HG03064 (cell line): Measurements from ENCODE around the gene PLCG2.
"Not testable (repeated sequence)": the region's sequence is repeated elsewhere in the genome, so short reads cannot be mapped to it uniquely, and the experiment has no call there.

Source experiments
- ATAC-seq: cut with Tn5 transposase; IDR thresholded peaks from one replicate; pipeline ENCODE4 v1.9.1; 2021; ENCODE audit warnings: low read depth; ENCODE audit not compliant: unreplicated experiment

Gene PLCG2

DNA sequence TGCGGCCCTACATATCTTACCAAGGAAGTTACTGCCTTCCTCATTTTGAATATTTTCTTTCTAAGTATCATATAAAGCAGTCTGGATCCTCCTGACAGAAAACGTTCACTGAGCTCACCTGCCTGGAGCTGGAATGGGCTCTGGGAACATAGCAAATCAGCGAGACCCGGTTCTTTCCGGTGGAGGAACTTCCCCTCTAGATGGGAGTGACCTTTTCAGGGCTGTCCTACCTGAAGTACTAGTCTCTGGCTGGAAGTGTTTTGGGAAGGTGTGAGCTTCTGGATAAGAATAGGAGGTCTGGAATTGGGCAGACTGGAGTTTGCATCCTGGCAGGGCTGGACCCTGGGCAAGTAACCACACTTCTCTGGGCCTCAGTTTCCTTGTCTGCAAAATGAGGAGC is 152.8 kb downstream of the PLCG2 start:
- ATAC-seq = no peak

DNA sequence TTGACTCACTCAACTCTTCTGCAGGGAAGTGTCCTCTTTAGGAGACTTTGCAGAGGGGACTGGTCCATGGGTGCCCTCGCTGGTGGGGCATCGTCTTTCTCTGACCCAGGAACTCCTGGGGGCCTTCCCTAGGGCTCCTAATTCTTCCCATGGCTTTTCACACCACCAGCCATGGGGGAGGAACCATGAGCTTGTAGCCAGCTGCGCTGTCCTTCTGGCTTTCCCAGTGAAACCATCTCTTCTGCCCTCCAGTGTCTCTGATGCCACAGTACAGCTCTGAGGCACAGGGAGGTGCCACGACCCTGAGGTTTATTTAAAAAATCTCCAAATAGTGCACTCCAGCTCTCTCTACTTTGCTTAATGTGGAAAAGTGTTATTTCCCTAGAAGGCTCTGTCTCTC is 153.6 kb downstream of the PLCG2 start:
- no peak for ATAC-seq

DNA sequence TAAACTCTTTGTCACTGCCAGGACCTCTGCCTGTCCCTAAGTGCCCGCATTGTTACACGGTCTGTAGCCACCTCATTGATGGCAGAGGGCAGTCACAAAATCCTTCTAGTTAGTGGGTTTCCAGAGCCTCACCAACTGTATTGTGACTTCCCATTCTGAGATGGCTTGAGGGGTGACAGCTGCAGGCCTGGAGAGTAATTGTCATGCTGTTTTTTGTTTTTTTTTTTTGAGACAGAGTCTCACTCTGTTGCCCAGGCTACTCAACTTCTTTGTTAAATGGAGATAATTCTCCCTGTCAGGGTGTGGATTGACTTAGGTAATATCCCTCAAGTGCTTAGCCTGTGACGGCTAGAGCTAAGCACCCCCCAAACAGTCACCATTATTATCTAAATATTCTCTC is 154.3 kb downstream of the PLCG2 start:
- ATAC-seq = no peak

DNA sequence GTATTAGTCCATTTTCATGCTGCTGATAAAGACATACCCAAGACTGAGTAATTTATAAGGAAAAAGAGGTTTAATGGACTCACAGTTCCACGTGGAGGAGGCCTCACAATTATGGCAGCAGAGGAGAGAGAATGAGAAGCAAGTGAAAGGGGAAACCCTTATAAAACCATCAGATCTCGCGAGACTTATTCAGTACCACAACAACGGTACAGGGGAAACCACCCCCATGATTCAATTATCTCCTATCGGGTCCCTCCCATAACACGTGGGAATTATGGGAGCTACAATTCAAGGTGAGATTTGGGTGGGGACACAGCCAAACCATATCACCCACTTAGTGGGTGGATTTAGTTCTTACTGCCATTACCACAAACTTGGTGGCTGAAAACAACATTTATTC is 155.6 kb downstream of the PLCG2 start:
- ATAC-seq = not testable (repeated sequence)

DNA sequence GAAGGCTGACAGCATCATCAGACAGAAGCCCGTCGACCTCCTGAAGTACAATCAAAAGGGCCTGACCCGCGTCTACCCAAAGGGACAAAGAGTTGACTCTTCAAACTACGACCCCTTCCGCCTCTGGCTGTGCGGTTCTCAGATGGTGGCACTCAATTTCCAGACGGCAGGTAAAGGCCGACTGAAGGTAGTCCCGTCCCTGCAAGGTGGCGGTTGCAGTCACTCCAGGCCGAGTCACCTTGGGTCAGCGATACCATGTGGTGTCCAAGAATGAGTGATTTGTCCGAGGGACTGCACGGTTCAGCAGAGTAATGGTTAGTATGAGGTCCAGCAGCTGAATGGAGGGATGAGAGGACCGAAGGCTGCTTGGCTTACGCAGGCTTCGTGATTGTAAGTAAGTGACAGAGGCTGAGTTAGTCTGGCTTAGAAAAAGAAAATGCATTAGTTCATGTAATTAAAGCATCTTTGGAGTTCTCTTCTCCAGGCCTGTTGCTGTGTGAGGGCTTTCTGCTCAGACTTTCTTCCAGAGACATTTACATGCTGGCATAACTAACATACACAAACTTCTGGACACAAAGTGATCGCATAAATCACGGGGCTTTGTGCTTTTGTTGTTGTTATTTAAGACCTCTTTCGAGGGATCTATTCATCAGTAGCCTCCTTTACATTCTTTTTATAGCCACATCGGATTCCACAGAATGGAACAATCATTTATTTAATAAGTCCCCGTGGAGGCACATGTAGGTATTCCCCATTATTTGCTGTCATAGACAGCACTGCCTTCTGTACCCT is 157.3 kb downstream of the PLCG2 start:
- no peak for ATAC-seq

DNA sequence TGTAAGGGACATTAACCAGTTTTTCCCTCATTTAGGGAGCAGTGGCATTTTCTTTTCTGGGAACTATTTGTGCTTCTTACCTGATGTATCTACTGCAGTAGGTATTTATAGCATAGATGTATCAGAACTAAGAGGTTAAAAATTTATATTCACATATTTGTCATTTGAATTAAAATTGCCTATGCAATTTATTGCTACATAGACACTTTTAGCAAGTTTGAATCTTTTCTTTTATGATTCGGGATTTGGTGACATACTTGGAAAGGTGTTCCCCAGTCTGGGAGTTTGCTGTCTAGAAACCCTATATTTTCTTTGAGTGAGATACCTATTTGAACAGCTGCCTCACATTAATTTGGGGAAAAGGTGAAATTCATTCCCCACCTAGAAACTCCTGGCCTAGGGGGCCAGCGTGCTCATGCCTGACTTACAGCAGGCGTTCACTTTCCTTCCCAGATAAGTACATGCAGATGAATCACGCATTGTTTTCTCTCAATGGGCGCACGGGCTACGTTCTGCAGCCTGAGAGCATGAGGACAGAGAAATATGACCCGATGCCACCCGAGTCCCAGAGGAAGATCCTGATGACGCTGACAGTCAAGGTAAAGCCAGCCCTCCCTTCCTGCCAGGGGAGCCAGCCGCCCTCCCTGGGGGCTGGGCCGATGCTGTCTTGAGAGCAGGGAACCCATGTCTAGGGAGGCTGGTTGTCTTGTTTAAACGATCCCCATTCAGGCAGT is 158.4 kb downstream of the PLCG2 start:
- ATAC-seq = no peak

DNA sequence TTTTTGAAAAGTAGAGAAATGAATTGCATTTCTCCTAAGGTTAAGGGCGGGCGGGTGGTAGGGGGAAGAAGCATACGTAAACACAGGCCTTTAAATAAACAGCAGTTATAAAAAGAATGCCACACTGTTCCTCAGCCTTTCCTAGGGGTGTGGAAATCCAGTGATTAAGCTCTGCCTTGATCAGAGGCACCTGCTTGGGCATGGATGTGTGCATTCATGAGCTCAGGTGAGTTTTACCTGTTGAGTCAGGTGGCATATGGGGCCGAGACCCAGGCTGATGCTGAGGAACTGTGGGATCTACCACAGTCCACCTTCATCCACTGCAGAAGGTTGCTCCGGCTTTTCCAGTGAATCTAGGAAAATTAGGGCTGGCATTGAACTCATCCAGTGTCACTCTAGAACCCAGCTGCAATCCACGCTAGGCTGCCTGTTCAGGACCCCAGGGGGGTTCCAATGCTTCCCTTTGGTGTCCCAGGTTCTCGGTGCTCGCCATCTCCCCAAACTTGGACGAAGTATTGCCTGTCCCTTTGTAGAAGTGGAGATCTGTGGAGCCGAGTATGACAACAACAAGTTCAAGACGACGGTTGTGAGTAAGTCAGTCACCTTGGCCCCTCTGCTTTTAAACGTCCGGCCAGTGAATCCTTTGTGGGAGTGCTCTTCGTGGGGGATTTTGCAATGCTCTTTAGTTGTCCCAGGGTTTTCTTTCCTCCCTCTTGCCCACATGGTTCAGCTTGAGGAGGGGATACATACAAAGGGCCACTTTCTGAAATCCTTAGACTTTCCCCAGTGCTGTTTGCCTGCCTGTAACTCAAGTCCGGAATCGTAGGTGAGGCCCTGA is 159.5 kb downstream of the PLCG2 start:
- ATAC-seq = no peak

DNA sequence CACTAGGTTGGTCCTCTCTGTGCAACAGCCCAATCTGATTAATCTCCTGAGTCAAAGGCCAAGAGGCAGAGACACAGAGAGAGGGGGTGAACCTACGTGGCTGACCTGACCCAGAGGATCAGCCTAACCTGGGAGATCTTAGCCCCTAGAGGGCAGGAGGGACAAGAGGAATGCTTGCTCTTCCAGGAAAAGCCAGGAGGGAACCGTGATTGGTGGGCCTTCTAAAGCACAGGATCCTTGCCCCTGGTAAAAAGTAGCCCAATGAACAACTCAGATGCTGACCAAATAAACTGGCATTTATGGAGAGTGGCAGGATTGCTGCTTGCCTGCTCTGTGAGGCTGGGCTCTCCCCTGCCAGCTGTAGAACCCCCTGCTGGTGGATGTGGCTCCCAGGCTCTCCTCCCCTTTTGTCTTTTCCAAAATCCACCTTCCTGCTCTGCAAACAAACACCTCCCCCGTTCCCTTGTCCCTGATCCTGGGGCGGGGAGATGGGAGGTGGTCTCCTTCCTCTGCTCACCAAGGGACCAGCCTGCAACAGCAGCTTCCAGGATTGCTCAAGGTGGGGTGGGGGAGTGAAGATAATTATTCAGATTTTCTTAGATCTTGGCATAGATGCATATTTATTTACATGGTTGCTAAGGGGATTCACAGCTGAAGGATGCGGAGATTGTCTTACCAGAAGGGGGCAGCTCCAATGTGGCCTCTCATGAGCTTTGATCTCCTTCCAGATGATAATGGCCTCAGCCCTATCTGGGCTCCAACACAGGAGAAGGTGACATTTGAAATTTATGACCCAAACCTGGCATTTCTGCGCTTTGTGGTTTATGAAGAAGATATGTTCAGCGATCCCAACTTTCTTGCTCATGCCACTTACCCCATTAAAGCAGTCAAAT is 160.3 kb downstream of the PLCG2 start:
- no peak for ATAC-seq

DNA sequence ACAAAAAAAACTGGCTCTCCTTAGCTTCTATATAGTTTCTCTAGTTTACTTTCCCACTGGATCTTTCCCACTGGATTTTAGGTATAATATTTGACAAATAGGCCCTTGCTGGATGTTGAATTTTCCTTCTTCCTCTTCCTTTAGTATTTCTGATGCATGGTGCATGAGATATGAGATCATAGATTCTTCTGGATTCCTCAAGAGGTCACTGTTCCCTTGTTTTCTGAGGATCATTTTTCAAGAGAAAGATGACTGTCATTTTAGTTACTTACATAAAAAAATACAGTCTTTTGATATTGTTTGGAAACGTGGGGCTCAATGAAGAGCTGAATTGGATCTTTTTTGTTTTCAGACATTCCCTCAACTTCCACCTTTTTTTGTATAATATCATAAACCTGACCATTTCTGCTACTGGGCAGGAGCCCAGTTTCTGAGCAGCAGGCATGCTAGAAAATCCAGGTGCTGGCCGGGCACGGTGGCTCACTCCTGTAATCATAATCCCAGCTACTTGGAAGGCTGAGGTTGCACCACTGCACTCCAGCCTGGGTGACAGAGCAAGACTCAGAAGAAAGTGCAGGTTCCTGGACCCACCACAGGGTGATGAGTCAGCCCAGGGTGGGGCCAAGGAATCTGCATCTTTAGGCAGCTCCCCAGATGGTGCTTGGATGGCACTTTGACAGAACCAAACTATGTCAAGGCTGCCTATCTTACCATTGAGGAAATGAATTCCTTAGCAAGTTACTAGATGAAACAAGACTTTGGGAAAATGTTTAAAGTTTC is 161.9 kb downstream of the PLCG2 start:
- no peak for ATAC-seq

DNA sequence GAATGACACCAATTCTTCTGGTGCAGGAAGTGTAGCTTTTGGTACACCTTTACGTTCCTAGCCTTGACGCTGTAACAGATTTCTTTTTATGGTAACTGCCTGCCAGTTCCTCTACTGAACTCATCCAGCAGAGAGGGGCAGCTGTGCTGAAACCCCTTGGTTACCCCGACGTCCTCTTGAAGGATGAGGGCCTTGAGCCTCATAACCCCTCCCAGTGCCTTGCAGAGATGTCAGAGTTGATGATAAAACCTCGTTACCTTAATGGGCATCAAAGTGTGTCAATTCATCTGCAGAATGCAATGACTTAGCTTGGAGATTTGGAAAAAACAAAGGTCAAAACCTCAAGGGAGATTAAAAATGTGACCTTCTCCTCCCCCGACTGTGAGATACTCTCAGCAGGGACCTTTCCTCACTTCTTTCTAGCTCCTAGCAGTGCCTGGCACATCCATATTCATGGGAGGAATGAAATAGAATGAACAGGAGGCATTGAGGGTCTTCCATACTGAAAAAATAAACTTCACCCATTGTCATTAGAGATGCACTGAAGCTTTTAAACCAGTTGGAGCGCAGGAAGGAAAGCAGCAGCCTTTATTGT is 163.0 kb downstream of the PLCG2 start:
- no peak for ATAC-seq

DNA sequence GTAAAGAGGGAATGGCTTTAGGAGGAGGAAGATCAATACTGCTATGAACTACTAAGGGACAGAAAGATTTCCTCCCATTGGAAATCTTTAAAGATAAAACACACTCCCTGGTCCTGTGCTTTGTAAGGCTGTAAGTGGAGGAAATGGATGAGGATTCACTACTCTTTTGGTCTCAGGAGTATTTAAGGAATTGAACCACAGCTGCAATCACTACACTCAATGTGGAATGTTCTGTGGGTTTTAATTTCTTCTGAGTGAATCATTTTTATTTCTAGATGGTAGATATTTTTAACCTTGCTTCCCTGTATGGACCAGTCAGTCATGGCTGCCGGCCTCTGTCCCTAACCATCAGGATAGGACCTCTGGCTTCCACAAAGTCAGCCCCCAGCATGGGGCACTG is 166.6 kb downstream of the PLCG2 start:
- ATAC-seq = no peak

DNA sequence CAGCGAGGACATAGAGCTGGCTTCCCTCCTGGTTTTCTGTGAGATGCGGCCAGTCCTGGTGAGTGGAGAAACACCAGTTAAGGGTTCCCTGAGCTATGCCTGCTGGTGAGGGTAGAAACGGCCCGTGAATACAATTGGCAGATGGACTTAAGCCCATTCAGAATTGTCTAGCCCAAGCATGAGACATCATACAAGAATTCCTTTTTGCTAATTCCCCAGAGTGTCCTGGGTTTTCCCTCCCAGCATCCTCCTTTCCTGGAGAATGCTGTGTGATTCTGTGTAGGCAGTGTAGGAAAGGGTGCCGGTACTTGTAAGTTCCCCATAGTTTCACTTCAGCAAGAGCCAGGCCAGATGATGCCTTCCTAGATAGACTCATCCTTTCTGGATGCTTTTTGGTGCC is 167.1 kb downstream of the PLCG2 start:
- ATAC-seq = no peak

DNA sequence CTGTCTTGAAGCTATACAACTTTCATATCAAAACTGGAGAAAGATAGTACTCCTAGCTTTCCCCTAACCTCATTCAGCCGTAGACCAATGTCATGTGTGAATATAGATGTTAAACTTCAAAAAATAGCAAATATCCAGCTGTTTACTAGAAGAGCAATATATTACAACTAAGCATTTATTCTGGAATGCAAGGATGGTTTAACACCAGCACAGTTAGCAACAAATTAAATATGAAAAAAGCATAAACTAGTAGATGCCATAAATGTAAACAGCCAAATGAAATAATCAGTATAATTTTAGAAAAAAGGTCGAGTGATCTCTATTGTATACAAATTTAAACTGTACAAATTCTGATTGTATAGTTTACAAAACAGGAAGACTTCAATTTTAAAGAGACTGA is 172.5 kb downstream of the PLCG2 start:
- no peak for ATAC-seq

DNA sequence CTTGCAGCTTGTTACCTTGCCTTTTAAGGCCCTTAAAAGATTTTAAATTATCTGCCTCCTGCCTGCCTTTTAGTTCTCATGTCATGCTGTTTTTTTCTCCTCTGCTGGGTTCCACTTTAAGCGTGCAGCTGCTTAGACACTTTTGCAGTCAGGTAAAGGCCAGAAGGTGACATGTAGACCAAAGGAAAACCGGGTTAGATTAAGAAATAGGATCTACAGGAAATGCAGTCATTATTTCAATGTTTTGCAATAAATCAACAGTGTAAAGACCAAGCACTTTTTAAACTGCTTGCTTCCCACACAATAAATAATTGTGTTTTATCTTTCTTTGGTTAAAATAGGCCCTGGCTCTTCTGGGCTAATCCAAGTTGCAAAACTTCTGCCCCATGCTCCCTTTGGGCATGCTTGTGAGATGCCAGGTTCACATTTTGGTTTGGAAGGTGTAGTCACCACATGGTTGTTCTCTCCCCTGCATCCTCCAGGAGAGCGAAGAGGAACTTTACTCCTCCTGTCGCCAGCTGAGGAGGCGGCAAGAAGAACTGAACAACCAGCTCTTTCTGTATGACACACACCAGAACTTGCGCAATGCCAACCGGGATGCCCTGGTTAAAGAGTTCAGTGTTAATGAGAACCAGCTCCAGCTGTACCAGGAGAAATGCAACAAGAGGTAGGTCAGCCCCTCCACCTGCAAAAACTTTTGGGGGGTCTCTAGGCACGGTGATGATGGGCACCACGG is 177.3 kb downstream of the PLCG2 start:
- no peak for ATAC-seq

DNA sequence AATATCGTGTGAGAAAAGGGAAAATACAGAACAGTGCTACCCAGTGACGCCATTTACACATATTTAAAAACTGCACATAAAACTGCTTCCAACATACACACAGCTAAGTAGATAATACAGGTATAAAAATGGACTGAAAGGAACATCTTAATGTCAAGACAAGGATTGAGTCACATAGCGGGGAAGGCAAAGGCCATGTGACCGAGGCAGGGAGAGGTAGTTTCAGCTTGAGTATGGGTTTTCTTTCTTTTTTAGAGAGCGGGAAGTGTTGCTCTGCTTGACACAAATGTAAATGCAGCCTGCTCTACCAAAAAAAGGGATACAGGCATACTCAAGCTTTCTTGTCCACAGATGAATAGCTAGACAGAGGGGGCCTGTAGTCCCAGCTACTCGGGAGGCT is 185.7 kb downstream of the PLCG2 start:
- ATAC-seq = no peak

DNA sequence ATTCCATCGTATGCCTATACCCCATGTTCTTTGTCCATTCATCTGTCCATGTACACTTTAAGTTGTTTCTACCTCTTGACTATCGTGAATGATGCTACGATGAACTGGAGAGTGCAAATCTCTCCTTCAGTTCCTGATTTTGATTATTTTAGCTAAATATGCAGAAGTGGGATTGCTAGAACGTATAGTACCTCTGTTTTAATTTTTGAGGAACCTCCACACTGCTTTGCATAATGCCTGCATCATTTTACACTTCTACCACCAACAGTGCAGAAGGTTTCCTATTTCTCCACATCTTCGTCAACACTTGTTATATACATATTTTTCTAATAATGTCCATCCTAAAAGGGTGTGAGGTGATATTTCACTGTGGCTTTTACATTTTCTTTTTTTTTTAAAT is 188.3 kb downstream of the PLCG2 start:
- no peak for ATAC-seq

DNA sequence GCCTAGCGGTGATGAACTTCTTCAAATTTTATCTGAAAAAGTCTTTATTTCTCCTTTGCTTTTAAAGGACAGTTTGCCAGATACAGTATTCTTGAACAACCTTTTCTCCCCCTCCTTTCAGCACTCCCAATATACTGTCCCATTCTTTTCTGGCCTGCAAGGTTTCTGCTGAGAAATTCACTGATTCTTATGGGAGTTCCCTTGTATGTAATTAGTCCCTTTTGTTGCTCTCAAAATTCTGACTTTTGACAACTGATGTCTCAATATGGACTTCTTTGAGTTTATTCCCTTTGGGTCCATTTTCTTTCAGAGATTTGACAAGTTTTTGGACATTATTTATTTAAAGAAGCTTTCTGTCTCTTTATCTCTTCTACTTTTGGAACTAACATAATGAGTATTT is 192.8 kb downstream of the PLCG2 start:
- no peak for ATAC-seq

DNA sequence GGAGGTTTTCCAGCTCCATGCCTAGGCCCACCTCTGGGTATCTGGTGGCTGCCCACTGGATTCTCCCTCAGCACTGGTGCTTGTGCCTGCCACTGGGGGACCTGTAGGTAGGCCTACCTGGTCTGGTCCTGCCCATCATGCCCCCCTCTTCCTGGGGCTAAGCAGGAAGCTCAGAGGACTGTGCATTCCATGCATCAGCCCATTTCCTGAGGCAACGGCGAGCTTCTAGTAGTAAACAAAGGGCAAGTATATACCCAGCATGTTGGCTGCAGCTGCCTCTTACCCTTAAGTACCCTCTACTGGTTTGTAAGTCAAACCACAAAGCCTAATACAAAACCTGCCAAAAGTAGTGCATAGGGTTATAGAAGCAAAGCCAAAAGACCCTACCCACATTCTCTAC is 194.6 kb downstream of the PLCG2 start:
- no peak for ATAC-seq

DNA sequence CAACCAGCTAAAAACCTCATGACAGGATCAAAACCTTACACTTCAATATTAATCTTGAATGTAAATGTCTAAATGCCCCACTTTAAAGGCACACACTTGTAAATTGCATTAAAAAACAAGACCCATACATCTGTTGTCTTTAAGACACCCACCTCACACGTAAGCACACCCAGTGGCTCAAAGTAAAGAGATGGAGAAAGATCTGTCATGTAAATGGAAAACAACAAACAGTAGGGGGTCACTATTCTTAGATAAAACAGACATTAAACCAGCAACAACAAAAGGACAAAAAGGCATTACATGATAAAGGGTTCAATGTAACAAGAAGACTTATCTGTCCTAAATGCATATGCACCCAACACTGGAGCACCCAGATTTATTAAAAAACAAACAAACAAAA is 196.5 kb downstream of the PLCG2 start:
- no peak for ATAC-seq
